Stimulated activated effector memory CD8-positive, alpha-beta T cell treated with anti-CD3 and anti-CD28 coated beads, Interleukin-12 subunit alpha, Interleukin-12 subunit beta, amount 100 ng/mL, for 72 hours (primary cell): ENCODE results near the gene TAOK1.

Experiments used
- ATAC-seq: fragments of 150-1000 bp; cut with Tn5 transposase; 2 replicates; pipeline ENCODE4 v1.10.0; 2021
- DNase-seq, 2 donors: peaks; one replicate each; pipeline ENCODE4 v3.0.0; 2021 to 2022; ENCODE audit warnings: low spot score in 2 of 2
- H3K27ac Mint-ChIP-seq: one replicate; pipeline ENCODE4 v1.8.0; 2022; ENCODE audit warnings: mild to moderate bottlenecking, mixed read lengths
- H3K36me3 Mint-ChIP-seq: one replicate; pipeline ENCODE4 v1.8.0; 2022; ENCODE audit warnings: mild to moderate bottlenecking, mixed read lengths
- H3K4me1 Mint-ChIP-seq: one replicate; pipeline ENCODE4 v1.8.0; 2022; ENCODE audit warnings: mixed read lengths
- H3K4me3 Mint-ChIP-seq: one replicate; pipeline ENCODE4 v1.8.0; 2022; ENCODE audit warnings: mild to moderate bottlenecking, mixed read lengths
- H3K9me3 Mint-ChIP-seq: one replicate; pipeline ENCODE4 v1.8.0; 2022; ENCODE audit warnings: mixed read lengths

The TAOK1 gene

DNA sequence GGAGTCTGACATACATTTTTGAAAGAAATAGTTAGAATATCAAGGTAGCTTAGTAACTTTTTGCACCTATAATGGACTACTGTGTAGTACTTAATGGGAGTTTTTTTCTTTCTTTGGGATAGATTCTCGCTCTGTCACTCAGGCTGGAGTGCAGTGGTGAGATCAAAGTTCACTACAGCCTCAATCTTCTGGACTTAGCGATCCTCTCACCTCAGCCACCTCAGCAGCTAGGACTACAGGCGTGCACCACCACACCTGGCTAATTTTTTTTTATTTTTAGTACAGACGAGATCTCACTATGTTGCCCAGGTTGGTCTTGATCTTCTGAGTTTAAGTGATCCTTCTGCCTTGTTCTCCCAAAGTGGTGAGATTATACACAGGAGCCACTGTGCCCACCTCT lies 9.5 kb downstream of the TAOK1 start:
- H3K27ac Mint-ChIP-seq, result no peak overlapping the region
- ATAC-seq, result no peak
- peaks cover 94% of the 10 kb centered on the region for H3K36me3 Mint-ChIP-seq
- H3K4me1 Mint-ChIP-seq, result peaks cover 21% of the 10 kb centered on the region
- no peak for DNase-seq
- H3K4me3 Mint-ChIP-seq, result no peak overlapping the region
- no peaks in the 10 kb centered on the region for H3K9me3 Mint-ChIP-seq

DNA sequence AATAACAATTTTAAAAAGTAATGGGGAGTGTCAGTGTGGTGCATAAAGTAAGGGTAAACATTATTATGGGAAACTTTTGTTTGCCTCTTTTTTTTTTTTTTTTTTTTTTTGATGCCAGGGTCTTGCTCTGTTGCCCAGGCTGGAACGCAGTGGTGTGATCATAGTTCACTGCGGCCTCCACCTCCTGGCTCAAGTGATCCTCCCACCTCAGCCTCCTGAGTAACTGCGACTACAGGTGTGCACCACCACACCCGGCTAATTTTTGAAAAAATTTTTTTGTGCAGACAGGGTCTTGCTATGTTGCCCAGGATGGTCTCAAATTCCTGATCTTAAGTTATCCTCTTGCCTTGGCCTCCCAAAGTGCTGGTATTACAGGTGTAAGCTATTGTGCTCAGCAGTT lies 10.7 kb downstream of the TAOK1 start:
- H3K27ac Mint-ChIP-seq, result no peak overlapping the region
- no peaks in the 10 kb centered on the region for H3K9me3 Mint-ChIP-seq
- H3K36me3 Mint-ChIP-seq, result peaks cover 83% of the 10 kb centered on the region
- H3K4me1 Mint-ChIP-seq, result peaks cover 22% of the 10 kb centered on the region
- DNase-seq, result no peak
- no peak for ATAC-seq
- H3K4me3 Mint-ChIP-seq, result no peak overlapping the region

DNA sequence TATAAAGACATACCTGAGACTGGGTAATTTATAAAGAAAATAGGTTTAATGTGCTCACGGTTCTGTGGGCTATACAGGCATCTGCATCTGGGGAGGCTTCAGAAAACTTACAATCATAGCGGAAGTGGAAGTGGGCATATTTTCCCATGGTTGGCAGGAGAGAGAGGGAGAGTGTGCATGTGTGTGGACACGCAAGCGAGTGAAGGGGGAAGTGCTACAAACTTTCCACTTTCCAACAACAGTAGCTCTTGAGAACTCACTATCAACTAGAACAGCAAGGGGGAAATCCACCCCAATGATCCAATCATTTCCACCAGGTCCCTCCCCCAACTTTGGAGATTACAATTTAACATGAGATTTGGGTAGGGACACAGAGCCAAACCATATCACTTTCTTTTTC lies 11.1 kb downstream of the TAOK1 start:
- peaks cover 26% of the 10 kb centered on the region for H3K4me1 Mint-ChIP-seq
- no peak for DNase-seq
- no peaks in the 10 kb centered on the region for H3K9me3 Mint-ChIP-seq
- no peak overlapping the region for H3K27ac Mint-ChIP-seq
- peaks cover 79% of the 10 kb centered on the region for H3K36me3 Mint-ChIP-seq
- no peak overlapping the region for H3K4me3 Mint-ChIP-seq
- ATAC-seq, result no peak

DNA sequence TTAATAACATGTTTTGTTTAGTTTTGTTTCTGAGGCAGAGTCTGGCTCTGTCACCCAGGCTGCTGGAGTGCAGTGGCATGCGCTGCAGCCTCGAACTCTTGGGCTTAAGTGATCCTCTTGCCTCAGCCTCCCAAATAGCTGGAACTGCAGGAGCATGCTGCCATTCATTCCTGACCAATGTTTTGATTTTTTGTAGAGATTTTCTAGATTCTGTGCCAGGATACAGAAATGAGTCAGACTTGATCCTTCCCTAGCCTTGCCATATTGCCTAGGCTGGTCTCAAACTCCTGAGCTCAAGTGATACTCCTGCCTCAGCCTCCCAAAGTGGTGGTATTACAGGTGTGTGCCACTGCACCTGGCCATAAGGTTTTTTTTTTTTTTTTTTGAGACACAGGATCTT lies 17.7 kb downstream of the TAOK1 start:
- peaks cover 59% of the 10 kb centered on the region for H3K36me3 Mint-ChIP-seq
- H3K9me3 Mint-ChIP-seq, result no peaks in the 10 kb centered on the region
- peak overlapping the region; percentile 70 for H3K27ac Mint-ChIP-seq
- no peak for DNase-seq
- no peak overlapping the region for H3K4me3 Mint-ChIP-seq
- H3K4me1 Mint-ChIP-seq, result peaks cover 51% of the 10 kb centered on the region
- no peak for ATAC-seq

DNA sequence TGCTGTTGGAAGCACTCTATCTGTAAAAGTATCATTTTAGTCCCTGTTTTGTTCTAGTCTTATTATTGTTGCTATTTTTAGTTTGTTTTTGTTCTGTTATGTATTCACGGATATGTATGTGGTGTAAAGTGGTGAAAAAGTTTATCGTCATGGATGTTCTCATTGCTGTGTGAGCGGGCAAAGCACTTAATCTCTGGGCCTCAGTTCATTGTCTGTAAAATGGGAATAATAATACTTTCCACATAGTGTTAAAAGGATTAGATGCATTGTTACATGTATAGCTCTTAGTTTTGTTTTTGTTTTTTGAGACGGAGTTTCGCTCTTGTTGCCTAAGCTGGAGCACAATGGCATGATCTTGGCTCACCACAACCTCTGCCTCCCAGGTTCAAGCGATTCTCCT lies 19.8 kb downstream of the TAOK1 start:
- Mint-ChIP-seq H3K9me3 (no peaks in the 10 kb centered on the region), H3K36me3 (peaks cover 40% of the 10 kb centered on the region), H3K4me1 (peaks cover 55% of the 10 kb centered on the region), H3K27ac (peak overlapping the region; percentile 65), H3K4me3 (no peak overlapping the region)
- DNase-seq, result no peak
- no peak for ATAC-seq

DNA sequence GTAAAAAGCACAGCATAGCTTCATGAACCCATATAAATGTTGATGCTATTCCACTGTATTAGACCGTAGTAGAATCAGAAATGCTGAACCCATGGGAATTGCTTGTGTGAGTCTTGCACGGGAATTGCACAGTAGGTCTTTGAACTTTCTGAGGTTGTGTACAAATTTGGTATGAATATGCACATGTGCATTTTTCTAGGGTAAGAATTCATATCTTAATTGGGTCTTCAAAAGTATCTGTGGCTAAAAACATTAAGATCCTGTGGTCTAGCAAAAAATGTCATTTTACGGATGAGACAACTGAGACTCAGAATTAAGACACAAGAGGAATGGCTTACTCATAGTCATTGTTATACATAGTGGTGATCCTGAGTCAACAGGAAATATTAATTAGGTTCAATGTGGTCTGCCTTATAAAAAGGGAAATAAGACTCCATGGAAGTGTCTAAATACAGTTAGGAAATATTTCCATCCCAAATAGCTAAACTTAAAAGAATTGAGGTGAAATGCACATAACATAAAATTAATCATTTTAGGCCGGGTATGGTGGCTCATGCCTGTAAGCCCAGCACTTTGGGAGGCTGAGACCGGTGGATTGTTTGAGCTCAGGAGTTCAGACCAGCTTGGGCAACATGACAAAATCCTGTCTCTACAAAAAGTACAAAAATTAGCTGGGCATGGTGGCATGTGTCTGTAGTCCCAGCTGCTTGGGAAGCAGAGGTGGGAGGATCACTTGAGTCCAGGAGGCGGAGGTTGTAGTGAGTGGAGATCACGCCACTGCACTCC lies 22.8 kb downstream of the TAOK1 start:
- H3K27ac Mint-ChIP-seq, result peak overlapping the region; percentile 16
- ATAC-seq (peak; percentile 90), DNase-seq (no peak)
- no peak overlapping the region for H3K4me3 Mint-ChIP-seq
- peaks cover 44% of the 10 kb centered on the region for H3K4me1 Mint-ChIP-seq
- peaks cover 33% of the 10 kb centered on the region for H3K36me3 Mint-ChIP-seq
- no peaks in the 10 kb centered on the region for H3K9me3 Mint-ChIP-seq

DNA sequence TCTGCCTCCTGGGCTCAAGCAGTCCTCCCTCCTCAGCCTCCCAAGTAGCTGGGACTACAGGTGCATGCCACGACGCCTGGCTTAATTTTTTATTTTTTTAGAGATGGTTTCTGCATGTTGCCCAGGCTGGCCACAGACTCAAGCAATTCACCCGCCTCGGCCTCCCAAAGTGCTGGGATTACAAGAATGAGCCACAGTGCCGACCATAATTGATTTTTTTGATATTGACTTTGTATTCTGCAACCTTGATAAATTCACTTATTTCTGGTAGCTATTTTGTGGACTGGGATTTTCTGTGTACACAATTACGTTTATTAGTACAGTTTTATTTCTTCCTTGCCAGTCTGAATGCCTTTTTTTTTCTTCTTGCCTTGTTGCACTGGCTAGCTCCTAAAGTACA lies 30.0 kb downstream of the TAOK1 start:
- H3K36me3 Mint-ChIP-seq, result peaks cover 28% of the 10 kb centered on the region
- no peak overlapping the region for H3K4me3 Mint-ChIP-seq
- no peak overlapping the region for H3K27ac Mint-ChIP-seq
- no peaks in the 10 kb centered on the region for H3K9me3 Mint-ChIP-seq
- peaks cover 14% of the 10 kb centered on the region for H3K4me1 Mint-ChIP-seq
- DNase-seq (no peak), ATAC-seq (no peak)

DNA sequence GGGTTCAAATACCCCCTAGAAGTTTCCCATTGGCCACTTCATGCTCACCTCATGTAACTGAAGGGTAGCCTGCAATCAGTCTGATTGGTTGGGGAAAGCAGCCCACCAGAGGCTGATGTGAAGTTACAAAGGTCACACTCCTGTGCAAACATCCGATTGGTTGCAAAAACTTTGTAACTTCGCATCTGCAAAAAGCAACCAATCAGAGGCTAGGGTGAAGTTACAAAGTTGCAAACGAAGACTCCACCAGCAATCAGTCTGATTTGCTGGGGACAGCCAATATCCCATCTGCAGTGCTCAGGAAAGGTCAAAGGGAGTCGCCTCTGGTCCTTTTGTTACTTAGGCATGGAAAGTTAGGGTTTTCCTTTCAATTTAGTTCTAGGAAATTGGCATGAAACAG lies 40.1 kb downstream of the TAOK1 start:
- DNase-seq, result no peak
- H3K36me3 Mint-ChIP-seq, result no peaks in the 10 kb centered on the region
- H3K4me1 Mint-ChIP-seq, result peaks cover 26% of the 10 kb centered on the region
- no peak overlapping the region for H3K4me3 Mint-ChIP-seq
- no peaks in the 10 kb centered on the region for H3K9me3 Mint-ChIP-seq
- ATAC-seq, result no peak
- H3K27ac Mint-ChIP-seq, result peak overlapping the region; percentile 43

DNA sequence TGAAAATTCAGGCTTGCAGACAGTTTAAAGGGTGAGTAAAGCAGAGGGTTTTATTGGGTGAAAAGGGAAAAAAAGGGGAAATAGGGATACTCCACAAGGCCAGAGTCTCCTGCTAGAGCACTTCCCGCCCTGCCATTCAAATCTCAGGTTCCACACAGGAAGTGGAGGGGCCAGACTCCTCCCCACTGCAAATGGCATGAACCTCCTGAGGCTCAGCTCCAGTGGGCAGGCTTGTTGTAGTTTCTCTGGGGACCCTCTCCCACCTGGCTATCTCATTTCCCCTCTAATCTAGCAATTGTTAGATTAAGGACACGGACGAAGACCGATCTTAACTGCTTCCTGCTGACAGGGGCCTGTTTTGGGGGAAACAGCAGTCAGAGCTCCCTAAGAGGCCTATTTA lies 43.4 kb downstream of the TAOK1 start:
- ATAC-seq, result no peak
- DNase-seq, result no peak
- H3K36me3 Mint-ChIP-seq, result no peaks in the 10 kb centered on the region
- no peaks in the 10 kb centered on the region for H3K9me3 Mint-ChIP-seq
- peaks cover 19% of the 10 kb centered on the region for H3K4me1 Mint-ChIP-seq
- no peak overlapping the region for H3K4me3 Mint-ChIP-seq
- peak overlapping the region; percentile 65 for H3K27ac Mint-ChIP-seq

DNA sequence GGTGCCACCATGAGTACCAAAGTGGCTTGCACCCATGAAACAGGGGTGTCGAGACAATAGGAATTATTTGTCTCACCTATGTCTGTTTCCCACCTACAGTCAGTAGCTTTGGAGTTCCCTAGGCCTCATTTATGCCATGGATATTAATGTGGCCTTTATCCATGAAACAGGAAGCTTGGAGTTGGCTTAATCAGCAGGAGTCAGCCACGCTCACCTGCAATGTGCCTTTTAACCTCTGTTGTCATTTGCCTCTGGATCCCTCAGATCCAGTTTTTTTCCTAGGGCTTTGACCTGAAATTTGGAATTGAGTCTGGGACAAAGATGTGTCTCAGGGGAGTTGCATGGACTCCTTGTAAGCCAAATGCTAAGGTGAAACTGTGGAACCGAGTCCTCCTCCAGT lies 44.4 kb downstream of the TAOK1 start:
- DNase-seq (no peak), ATAC-seq (no peak)
- no peaks in the 10 kb centered on the region for H3K9me3 Mint-ChIP-seq
- H3K4me1 Mint-ChIP-seq, result peaks cover 19% of the 10 kb centered on the region
- H3K36me3 Mint-ChIP-seq, result peaks cover 6% of the 10 kb centered on the region
- peak overlapping the region; percentile 65 for H3K27ac Mint-ChIP-seq
- H3K4me3 Mint-ChIP-seq, result no peak overlapping the region

DNA sequence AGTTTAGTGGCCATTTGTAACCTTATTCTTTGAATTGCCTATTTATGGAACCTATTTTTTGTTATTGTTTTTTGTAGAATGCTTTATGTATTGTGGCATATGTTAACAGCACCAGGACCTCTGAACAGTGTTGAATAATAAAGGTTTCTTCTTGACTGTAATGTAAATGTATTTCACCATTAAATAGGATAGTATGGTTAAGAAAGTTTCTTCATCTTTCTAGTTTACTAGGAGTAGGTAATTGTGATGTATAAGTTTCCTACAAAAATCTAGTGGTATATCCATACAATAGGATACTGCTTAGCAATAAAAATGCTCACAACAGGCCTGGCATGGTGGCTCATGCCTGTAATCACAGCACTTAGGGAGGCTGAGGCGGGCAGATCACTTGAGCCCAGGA lies 52.3 kb downstream of the TAOK1 start:
- peaks cover 35% of the 10 kb centered on the region for H3K36me3 Mint-ChIP-seq
- no peaks in the 10 kb centered on the region for H3K9me3 Mint-ChIP-seq
- H3K4me1 Mint-ChIP-seq, result peaks cover 30% of the 10 kb centered on the region
- no peak overlapping the region for H3K4me3 Mint-ChIP-seq
- peak overlapping the region; percentile 69 for H3K27ac Mint-ChIP-seq
- no peak for DNase-seq
- ATAC-seq, result no peak

DNA sequence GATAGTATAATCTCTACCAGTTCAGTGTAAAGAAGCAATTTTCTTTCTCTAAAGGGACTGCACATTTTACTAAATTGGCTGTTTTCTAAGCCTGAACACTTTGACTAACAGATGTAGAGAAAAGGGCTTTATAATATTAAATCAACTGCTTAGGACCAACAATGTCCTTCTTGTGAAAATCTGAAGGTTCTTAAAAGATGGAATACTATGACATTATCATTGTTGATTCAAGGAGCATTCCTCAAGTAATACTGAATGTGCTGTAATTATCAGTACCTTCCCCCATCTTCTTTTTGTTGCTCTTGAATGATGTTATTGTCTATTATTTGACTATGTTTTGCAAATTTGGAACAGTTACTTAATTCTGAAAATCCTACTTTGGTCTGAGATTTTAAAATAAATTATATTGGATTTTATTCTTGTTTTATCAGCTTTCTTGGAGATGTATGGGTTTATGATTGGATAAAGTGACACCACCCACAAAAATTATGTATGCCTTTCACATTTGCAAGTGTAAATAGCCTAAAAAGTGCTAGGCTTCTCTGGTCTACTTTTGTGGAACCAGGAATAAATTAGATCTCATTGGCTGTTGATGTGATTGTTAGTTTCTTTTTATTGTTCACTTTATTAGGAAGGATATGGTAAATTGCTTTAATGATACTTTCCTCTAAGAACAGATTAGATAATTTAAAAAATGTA lies 53.0 kb downstream of the TAOK1 start:
- H3K27ac Mint-ChIP-seq, result peak overlapping the region; percentile 69
- ATAC-seq, result no peak

DNA sequence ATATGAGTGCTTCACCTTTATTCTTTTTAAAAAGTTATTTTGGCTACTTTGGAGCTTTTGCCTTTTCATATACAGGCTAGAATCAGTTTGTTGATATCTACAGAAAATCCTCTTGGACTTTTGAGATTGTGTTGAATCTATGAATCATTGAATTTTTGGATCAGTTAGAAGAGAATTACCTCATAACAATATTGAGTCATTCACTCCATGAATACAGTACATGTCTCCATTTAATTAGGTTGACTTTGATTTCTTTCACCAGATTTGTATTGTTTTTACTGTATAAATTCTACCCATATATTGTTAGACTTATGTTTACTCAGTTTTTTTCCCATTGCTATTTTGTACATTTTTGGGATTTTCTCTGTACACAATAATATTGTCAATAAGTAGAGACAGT lies 54.4 kb downstream of the TAOK1 start:
- Mint-ChIP-seq H3K36me3 (peaks cover 35% of the 10 kb centered on the region), H3K9me3 (no peaks in the 10 kb centered on the region), H3K27ac (no peak overlapping the region), H3K4me1 (peaks cover 41% of the 10 kb centered on the region), H3K4me3 (no peak overlapping the region)
- ATAC-seq (no peak), DNase-seq (no peak)

More for the DNA sequence above, 53.0 kb downstream of the TAOK1 start:
- Mint-ChIP-seq H3K9me3 (no peaks in the 10 kb centered on the region), H3K36me3 (peaks cover 41% of the 10 kb centered on the region), H3K4me3 (no peak overlapping the region), H3K4me1 (peaks cover 36% of the 10 kb centered on the region)
- DNase-seq, result no peak

DNA sequence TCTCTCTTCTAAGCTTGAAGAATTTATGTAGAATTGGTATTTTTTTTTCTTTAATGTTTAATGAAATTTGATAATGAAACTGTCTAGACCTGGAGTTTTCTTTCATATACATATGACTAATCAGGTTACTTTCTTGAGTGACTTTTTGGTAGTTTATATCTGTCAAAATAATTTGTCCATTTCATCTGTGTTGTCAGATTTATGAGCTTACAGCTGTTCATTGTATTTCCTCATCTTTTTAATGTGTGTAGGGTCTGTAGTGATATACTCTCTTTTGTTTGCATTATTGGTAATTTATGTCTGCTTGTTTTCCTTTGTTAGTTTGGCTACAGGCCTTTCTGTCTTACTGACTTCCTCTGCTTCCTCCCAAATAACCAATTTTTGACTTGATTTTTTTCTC lies 55.7 kb downstream of the TAOK1 start:
- ATAC-seq, result no peak
- Mint-ChIP-seq H3K4me1 (peaks cover 45% of the 10 kb centered on the region), H3K9me3 (no peaks in the 10 kb centered on the region), H3K4me3 (peak overlapping the region; percentile 21), H3K36me3 (peaks cover 23% of the 10 kb centered on the region), H3K27ac (peak overlapping the region; percentile 82)
- DNase-seq, result no peak

DNA sequence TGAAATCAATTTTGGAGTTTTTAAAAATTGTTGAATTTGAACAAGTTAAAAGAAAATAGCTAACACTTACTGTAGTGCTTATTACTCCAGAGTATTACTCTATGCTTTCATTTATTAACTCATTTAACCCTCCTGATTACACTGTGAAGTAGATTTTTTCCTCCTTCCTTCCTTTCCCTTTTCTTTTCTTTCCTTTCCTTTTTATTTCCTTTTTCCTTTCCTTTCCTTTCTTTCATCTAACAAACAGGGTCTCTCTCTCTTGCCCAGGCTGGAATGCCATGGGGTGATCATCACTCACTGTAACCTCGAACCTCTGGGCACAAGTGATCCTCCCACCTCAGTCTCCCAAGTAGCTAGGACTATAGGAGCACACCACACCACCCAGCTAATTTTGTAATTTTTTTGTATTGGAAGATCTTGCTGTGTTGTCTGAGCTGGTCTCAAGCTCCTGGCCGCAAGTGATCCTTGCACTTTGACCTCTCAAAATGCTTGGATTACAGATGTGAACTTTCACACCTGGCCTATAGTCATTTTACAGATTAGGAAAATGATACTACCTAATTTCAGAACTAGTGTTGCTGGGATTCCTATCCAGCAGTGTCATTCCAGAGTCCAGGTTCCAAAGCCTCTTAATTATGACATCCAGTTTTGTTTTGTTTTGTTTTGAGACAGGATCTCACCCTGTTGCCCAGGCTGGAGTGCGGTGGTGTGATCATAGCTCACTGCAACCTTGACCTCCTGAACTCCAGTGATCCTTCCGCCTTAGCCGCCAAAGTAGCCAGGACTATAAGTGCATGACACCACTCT lies 59.9 kb downstream of the TAOK1 start:
- Mint-ChIP-seq H3K27ac (peak overlapping the region; percentile 58), H3K36me3 (peaks cover 48% of the 10 kb centered on the region)
- no peak for ATAC-seq

More for the DNA sequence above, 59.9 kb downstream of the TAOK1 start:
- Mint-ChIP-seq H3K4me1 (peaks cover 34% of the 10 kb centered on the region), H3K9me3 (no peaks in the 10 kb centered on the region), H3K4me3 (no peak overlapping the region)
- no peak for DNase-seq
